ENCODE data around the gene C4orf50. TPM values are rescaled to one million over a fixed set of nuclear protein-coding genes. Genes with fewer than 3 reads are reported as not detected.

Gene C4orf50
- polyA plus RNA-seq, 1 donor from 2014 or later, result 1.6 TPM

DNA sequence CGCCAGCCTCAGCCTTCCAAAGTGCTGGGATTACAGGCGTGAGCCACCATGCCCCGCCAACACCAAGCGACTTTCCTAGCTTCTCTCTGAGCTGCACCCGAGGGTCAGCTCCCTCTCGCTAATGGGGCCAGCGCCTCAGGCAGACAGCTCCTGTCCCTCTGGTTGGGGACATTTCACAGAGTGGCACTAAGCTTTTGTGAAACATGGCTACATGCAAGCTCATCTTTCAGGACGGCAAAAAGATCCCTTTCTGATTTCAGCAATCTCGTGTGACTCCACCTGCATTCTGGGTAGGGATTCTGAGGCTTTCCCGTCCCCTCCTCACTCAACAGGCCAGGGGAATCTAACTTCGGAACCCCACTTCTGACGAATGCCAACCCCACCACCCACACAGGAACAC, 31.0 kb upstream of the C4orf50 start:
- TF ChIP-seq RAD21 (conservative IDR thresholded peaks at IDR 0.05), result no peak
- TF ChIP-seq MXI1 (conservative IDR thresholded peaks at IDR 0.05; ENCODE audit: poor library complexity, severe bottlenecking), result no peak
- TF ChIP-seq POLR2AphosphoS5 (IDR thresholded peaks at IDR 0.05), result no peak
- TF ChIP-seq, protein P1, sequence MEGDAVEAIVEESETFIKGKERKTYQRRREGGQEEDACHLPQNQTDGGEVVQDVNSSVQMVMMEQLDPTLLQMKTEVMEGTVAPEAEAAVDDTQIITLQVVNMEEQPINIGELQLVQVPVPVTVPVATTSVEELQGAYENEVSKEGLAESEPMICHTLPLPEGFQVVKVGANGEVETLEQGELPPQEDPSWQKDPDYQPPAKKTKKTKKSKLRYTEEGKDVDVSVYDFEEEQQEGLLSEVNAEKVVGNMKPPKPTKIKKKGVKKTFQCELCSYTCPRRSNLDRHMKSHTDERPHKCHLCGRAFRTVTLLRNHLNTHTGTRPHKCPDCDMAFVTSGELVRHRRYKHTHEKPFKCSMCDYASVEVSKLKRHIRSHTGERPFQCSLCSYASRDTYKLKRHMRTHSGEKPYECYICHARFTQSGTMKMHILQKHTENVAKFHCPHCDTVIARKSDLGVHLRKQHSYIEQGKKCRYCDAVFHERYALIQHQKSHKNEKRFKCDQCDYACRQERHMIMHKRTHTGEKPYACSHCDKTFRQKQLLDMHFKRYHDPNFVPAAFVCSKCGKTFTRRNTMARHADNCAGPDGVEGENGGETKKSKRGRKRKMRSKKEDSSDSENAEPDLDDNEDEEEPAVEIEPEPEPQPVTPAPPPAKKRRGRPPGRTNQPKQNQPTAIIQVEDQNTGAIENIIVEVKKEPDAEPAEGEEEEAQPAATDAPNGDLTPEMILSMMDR (IDR thresholded peaks at IDR 0.05; ENCODE audit: poor library complexity, severe bottlenecking), result no peak
- TF ChIP-seq EP300 (conservative IDR thresholded peaks at IDR 0.05; ENCODE audit: poor library complexity, severe bottlenecking), result no peak
- TF ChIP-seq, protein P2, sequence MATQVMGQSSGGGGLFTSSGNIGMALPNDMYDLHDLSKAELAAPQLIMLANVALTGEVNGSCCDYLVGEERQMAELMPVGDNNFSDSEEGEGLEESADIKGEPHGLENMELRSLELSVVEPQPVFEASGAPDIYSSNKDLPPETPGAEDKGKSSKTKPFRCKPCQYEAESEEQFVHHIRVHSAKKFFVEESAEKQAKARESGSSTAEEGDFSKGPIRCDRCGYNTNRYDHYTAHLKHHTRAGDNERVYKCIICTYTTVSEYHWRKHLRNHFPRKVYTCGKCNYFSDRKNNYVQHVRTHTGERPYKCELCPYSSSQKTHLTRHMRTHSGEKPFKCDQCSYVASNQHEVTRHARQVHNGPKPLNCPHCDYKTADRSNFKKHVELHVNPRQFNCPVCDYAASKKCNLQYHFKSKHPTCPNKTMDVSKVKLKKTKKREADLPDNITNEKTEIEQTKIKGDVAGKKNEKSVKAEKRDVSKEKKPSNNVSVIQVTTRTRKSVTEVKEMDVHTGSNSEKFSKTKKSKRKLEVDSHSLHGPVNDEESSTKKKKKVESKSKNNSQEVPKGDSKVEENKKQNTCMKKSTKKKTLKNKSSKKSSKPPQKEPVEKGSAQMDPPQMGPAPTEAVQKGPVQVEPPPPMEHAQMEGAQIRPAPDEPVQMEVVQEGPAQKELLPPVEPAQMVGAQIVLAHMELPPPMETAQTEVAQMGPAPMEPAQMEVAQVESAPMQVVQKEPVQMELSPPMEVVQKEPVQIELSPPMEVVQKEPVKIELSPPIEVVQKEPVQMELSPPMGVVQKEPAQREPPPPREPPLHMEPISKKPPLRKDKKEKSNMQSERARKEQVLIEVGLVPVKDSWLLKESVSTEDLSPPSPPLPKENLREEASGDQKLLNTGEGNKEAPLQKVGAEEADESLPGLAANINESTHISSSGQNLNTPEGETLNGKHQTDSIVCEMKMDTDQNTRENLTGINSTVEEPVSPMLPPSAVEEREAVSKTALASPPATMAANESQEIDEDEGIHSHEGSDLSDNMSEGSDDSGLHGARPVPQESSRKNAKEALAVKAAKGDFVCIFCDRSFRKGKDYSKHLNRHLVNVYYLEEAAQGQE (IDR thresholded peaks at IDR 0.05; ENCODE audit: borderline replicate concordance), result no peak
- TF ChIP-seq EZH2 (IDR thresholded peaks at IDR 0.05; ENCODE audit: borderline replicate concordance, insufficient read depth, low read length, poor library complexity, severe bottlenecking), result no peak
- no peak for TF ChIP-seq SMC3 (conservative IDR thresholded peaks at IDR 0.05; ENCODE audit: poor library complexity)
- TF ChIP-seq TAF1 (IDR thresholded peaks at IDR 0.05; ENCODE audit: low read depth), result no peak
- Histone ChIP-seq H2AFZ (ENCODE audit: low read depth, low read length) (no peak overlapping the region), H3K9me2 (ENCODE audit: insufficient read depth, low read length) (no peaks in the 10 kb centered on the region), H3F3A (ENCODE audit: insufficient read depth, low read length, poor library complexity, severe bottlenecking) (no peaks in the 10 kb centered on the region), H3K79me2 (replicated peaks; ENCODE audit: insufficient read depth, low read length) (no peaks in the 10 kb centered on the region), H3K36me3 (ENCODE audit: insufficient read depth, low read length) (no peaks in the 10 kb centered on the region), H3K27ac (ENCODE audit: low read length) (no peak overlapping the region), H3K4me2 (ENCODE audit: low read length) (no peak overlapping the region), H3K9me3 (ENCODE audit: low read length) (no peaks in the 10 kb centered on the region), H3K9ac (ENCODE audit: low read length) (no peak overlapping the region), H3K4me3 (ENCODE audit: low read length) (no peak overlapping the region), H3K27me3 (ENCODE audit: insufficient read depth, low read depth, low read length) (no peaks in the 10 kb centered on the region), H4K20me1 (ENCODE audit: insufficient read depth) (no peaks in the 10 kb centered on the region)

DNA sequence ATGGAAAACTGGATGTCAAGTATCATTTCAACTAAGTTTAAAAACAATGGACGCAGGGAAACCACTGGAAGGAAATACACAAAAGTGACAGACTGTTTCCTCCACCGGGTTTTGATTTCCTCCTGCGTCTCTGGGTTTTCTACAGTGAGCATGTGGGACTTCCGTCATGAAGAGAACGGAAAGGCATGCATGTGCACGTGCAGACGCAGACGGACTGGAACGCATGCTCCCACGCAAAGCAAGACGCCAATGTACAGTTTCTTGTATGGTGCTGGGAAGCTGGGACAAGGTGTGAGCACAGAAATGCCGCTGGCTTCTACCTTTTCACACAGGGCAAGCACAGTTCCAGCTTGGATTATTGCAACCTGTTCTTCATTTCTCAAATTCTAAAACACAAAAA, 30.3 kb upstream of the C4orf50 start:
- Histone ChIP-seq H4K20me1 (ENCODE audit: insufficient read depth) (no peaks in the 10 kb centered on the region), H2AFZ (ENCODE audit: low read depth, low read length) (no peak overlapping the region), H3K4me3 (ENCODE audit: low read length) (no peak overlapping the region), H3K79me2 (replicated peaks; ENCODE audit: insufficient read depth, low read length) (no peaks in the 10 kb centered on the region), H3K9ac (ENCODE audit: low read length) (no peak overlapping the region), H3K4me2 (ENCODE audit: low read length) (no peak overlapping the region), H3K27me3 (ENCODE audit: insufficient read depth, low read depth, low read length) (no peaks in the 10 kb centered on the region), H3K9me3 (ENCODE audit: low read length) (no peaks in the 10 kb centered on the region), H3F3A (ENCODE audit: insufficient read depth, low read length, poor library complexity, severe bottlenecking) (no peaks in the 10 kb centered on the region), H3K27ac (ENCODE audit: low read length) (no peak overlapping the region), H3K9me2 (ENCODE audit: insufficient read depth, low read length) (no peaks in the 10 kb centered on the region), H3K36me3 (ENCODE audit: insufficient read depth, low read length) (no peaks in the 10 kb centered on the region)
- TF ChIP-seq RAD21 (conservative IDR thresholded peaks at IDR 0.05) (no peak), SMC3 (conservative IDR thresholded peaks at IDR 0.05; ENCODE audit: poor library complexity) (no peak), EZH2 (IDR thresholded peaks at IDR 0.05; ENCODE audit: borderline replicate concordance, insufficient read depth, low read length, poor library complexity, severe bottlenecking) (no peak), EP300 (conservative IDR thresholded peaks at IDR 0.05; ENCODE audit: poor library complexity, severe bottlenecking) (no peak), MXI1 (conservative IDR thresholded peaks at IDR 0.05; ENCODE audit: poor library complexity, severe bottlenecking) (no peak), POLR2AphosphoS5 (IDR thresholded peaks at IDR 0.05) (no peak), TAF1 (IDR thresholded peaks at IDR 0.05; ENCODE audit: low read depth) (no peak)
- TF ChIP-seq, protein P1 (IDR thresholded peaks at IDR 0.05; ENCODE audit: poor library complexity, severe bottlenecking), result no peak
- TF ChIP-seq, protein P2 (IDR thresholded peaks at IDR 0.05; ENCODE audit: borderline replicate concordance), result no peak
